Kasumi-1 (cell line): ENCODE results near the gene FZD1.

Source experiments
- DNase-seq, 2 experiments: peaks; one replicate each; lab custom pipeline; 2025; lab: John Stamatoyannopoulos, UW

FZD1 gene

DNA sequence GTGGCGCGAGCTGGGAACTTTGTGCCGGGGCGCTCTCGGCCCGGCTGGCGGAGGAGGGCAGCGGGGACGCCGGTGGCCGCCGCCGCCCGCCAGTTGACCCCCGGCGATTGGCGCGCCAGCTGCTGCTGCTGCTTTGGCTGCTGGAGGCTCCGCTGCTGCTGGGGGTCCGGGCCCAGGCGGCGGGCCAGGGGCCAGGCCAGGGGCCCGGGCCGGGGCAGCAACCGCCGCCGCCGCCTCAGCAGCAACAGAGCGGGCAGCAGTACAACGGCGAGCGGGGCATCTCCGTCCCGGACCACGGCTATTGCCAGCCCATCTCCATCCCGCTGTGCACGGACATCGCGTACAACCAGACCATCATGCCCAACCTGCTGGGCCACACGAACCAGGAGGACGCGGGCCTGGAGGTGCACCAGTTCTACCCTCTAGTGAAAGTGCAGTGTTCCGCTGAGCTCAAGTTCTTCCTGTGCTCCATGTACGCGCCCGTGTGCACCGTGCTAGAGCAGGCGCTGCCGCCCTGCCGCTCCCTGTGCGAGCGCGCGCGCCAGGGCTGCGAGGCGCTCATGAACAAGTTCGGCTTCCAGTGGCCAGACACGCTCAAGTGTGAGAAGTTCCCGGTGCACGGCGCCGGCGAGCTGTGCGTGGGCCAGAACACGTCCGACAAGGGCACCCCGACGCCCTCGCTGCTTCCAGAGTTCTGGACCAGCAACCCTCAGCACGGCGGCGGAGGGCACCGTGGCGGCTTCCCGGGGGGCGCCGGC lies 870 bp downstream of the FZD1 start:
- DNase-seq = peak; percentile 48 to 63

DNA sequence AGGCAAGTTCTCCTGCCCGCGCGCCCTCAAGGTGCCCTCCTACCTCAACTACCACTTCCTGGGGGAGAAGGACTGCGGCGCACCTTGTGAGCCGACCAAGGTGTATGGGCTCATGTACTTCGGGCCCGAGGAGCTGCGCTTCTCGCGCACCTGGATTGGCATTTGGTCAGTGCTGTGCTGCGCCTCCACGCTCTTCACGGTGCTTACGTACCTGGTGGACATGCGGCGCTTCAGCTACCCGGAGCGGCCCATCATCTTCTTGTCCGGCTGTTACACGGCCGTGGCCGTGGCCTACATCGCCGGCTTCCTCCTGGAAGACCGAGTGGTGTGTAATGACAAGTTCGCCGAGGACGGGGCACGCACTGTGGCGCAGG lies 1.4 kb downstream of the FZD1 start:
- DNase-seq = no peak

DNA sequence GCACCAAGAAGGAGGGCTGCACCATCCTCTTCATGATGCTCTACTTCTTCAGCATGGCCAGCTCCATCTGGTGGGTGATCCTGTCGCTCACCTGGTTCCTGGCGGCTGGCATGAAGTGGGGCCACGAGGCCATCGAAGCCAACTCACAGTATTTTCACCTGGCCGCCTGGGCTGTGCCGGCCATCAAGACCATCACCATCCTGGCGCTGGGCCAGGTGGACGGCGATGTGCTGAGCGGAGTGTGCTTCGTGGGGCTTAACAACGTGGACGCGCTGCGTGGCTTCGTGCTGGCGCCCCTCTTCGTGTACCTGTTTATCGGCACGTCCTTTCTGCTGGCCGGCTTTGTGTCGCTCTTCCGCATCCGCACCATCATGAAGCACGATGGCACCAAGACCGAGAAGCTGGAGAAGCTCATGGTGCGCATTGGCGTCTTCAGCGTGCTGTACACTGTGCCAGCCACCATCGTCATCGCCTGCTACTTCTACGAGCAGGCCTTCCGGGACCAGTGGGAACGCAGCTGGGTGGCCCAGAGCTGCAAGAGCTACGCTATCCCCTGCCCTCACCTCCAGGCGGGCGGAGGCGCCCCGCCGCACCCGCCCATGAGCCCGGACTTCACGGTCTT lies 1.9 kb downstream of the FZD1 start:
- no peak for DNase-seq

DNA sequence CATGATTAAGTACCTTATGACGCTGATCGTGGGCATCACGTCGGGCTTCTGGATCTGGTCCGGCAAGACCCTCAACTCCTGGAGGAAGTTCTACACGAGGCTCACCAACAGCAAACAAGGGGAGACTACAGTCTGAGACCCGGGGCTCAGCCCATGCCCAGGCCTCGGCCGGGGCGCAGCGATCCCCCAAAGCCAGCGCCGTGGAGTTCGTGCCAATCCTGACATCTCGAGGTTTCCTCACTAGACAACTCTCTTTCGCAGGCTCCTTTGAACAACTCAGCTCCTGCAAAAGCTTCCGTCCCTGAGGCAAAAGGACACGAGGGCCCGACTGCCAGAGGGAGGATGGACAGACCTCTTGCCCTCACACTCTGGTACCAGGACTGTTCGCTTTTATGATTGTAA lies 2.5 kb downstream of the FZD1 start:
- DNase-seq = no peak

DNA sequence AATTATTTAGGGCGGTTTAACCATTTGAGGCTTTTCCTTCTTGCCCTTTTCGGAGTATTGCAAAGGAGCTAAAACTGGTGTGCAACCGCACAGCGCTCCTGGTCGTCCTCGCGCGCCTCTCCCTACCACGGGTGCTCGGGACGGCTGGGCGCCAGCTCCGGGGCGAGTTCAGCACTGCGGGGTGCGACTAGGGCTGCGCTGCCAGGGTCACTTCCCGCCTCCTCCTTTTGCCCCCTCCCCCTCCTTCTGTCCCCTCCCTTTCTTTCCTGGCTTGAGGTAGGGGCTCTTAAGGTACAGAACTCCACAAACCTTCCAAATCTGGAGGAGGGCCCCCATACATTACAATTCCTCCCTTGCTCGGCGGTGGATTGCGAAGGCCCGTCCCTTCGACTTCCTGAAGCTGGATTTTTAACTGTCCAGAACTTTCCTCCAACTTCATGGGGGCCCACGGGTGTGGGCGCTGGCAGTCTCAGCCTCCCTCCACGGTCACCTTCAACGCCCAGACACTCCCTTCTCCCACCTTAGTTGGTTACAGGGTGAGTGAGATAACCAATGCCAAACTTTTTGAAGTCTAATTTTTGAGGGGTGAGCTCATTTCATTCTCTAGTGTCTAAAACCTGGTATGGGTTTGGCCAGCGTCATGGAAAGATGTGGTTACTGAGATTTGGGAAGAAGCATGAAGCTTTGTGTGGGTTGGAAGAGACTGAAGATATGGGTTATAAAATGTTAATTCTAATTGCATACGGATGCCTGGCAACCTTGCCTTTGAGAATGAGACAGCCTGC lies 3.1 kb downstream of the FZD1 start:
- DNase-seq = no peak

DNA sequence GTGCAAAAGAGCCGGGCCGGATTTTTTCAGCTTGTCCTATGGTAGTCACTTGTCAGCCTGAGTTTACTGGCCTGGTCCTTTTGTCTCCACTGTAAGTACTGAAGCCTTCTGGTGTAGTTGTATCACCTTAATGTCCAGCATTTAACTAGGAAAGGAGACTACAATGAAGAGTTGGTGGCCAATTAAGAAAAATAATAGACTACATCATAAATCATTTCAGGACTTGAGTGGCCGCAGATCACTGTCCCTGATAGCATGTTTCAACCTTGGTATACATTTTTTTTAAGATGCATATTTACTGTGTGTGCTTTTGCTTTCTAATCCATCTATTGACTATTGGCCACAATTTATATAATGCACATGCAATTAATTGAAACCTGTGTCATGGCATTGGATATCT lies 6.1 kb downstream of the FZD1 start:
- DNase-seq = no peak

DNA sequence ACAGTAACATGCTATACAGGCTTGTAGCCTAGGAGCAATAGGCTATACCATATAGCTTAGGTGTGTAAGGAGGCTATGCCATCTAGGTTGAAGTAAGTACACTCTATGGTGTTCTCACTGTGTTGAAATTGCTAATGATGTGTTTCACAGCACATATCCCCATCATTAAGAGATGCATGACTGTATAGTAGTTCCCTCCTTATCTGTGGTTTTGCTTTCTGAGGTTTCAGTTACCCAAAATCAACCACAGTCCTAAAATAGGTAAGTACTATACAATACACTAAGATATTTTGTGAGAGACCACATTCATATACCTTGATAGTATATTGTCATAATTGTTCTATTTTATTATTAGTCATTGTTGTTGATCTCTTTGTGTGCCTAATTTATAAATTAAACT lies 12.7 kb downstream of the FZD1 start:
- no peak for DNase-seq

DNA sequence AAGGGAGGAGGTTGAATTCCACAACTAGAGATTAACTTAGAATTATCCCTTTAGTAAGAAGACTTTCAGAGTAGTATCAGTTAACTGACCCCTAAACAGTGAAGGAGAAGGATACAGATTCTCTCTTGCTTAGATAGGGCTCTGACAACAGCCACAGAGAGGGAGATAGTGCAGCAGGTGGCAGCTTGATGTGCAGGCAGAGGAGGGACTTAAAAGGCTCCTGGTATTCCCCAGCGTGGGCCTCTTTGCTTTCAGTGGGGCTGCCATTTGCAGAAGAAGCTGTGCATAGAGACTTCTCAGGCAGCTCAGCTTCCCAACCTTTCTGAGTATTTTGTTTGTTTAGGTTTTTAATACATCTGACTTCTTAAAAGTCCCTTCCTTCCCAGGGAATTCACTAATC lies 16.0 kb downstream of the FZD1 start:
- DNase-seq = no peak

DNA sequence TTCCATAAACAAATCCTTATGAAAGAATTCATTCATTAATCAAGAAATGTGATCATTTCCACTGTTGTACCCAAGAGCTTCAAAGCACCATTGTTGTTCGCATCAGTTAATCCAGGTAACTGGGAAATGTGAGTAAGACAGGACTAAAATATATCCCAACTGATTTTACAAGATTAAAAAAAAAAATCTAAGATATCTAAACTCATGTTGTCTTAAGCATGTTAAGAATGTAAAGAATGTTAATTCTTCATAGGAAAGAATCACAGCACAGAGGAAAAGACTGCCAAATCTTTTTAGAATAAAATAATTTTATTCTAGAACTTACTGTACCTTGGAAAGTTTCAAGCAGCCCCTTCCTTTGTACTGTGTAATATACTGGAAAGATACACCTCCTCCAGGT lies 16.4 kb downstream of the FZD1 start:
- no peak for DNase-seq

DNA sequence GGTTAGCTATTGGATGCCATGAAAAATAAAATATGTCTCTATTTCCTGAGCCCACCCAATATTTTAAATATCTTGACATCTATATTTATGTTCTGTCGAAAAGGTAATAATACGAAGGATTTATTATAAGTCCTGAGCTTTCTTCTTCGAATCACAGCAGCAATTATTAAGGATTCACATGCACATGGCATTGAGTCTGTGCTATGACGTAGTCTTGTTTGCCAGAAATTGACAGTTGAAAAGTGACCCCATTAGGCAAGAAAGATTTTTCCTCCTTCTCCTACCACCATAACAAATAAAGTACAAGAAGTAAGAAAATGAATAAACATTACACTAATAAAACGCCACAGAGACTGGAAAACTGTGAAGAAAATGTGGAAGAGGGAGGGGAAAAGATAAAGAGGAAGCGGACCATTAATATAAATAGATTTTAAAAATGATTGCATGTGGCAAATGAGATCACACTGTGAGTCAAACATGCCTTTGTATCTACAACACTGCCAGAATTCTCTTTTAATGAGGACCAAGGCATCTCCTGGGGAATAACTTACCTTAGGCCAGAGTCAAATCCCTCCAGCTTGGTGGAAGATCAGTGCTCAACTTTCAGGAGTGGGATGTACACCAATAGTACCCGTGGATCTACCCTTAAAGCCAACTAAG lies 21.6 kb downstream of the FZD1 start:
- no peak for DNase-seq

DNA sequence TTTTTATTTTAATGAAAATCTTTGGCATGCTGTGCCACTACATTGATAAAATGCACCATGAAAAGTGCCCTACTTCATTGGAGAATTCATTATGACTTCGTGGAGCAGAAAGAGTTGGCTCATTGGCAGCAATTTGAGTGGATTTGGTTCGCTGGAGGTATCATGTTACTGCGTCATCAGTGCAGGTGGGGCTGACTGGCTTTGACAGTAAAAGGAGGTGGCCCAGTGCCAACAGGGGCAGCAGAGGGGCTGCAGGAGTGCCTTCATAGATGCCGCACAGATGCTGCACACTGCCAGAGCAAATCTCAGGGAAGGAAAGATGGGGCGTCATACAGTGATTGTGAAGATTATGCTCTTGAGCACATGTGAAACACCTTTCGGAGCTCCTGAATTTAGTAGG lies 22.2 kb downstream of the FZD1 start:
- no peak for DNase-seq

DNA sequence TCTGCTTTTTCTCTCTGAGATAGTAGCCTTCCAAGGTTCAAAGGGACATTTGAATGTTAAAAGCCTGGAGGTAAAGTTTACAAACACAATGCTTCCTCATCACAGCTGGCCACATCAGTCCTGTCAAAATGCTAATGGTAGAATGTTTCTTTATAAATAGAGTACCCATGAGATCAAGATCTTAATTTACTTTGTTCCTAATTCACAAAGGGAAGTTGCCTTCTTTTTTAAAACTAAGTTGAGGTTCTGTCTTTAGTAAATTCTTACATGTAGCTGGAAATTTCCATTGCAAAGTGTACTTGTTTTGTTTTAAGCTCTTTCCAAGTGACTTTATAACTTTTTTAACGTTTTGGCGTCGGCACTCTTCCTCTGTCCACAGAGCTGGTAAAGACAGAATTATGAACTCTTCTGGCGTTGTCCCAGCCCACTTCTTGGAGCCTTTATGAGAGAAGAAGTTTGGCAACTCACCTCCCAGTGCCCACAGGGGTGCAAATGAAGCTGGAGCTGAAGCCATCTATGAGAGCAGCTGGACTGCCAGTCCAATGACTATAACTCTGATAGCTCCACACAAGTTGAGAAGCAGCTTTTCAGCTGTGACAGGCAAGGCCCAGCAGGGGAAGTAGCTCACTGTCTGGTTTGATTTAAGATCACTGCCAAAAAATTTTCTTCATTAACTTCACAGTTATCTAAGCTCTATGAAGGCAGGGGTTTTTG lies 23.3 kb downstream of the FZD1 start:
- no peak for DNase-seq

DNA sequence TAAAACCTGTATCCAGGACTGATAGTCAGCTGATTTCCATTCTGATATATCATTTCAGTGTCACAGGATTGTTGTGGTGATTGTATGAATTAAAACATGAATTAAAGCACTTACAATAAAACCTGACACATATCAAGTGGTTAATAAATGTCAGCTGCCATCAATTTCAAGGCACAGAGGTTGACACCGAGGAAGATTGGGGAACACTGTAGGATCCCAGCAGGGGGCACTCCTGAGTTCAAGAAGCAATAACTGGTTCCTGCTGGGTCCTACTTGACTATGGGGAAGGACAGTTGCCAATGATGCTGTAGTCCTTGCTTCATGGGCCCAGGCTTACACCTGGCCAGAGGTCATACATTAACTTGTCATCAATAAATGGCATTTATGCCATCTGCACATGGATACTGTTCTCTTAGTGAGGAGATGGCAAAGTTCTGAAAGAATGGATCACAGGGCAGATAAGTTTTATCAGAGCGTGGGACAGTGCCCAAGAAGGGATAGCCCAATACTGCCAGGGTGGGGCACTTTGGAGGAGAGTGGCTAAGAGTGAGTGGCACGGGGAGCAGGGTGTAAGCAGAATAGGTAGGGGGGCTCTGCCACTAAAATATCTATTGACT lies 24.1 kb downstream of the FZD1 start:
- peak; percentile 56 to 69 for DNase-seq

DNA sequence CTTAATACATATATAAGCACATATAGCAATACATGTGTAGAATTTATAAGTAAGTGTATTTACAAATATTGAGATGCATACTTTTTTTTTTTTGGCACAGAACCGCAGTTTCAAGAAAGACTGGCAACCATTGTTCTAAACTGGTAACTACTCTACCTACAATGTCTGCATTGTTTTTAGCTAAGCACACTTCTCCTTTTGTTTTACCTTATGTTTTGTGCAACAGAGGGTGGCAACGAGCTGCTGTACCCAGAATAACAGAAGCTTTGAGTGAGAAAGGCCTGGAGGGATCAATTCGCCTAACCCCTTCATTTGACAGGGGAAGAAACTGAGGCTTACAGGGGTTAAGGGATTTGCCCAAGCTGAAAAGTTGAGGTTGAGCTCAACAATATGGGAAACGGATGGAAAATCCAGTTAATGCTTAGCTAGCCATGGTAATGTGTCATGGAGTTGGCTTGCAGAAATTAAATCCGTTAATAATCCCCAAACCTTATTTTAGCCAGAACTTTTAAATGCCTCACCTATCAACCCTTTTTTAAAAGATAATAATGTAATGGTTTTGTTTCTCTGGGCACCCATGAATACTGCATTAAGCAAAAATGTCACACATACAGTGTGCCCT lies 25.5 kb downstream of the FZD1 start:
- DNase-seq = no peak

DNA sequence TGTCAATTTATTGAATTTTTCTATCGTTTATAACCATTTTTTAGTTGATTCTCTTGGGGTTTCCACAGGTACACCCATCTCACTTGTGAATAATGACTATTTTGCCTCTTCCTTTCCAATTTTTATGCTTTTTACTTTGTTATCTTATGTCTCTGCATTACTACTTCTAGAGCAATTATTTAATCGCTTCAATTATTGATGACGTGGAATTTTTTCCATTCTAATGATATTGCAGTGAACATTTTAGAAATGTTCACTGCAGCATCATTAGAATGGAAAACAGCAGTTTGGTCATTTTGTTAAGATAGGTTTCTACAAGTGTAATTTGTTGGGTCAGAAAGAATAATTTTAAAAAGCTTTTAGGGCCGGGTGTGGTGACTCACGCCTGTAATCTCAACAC lies 27.1 kb downstream of the FZD1 start:
- DNase-seq = no peak

DNA sequence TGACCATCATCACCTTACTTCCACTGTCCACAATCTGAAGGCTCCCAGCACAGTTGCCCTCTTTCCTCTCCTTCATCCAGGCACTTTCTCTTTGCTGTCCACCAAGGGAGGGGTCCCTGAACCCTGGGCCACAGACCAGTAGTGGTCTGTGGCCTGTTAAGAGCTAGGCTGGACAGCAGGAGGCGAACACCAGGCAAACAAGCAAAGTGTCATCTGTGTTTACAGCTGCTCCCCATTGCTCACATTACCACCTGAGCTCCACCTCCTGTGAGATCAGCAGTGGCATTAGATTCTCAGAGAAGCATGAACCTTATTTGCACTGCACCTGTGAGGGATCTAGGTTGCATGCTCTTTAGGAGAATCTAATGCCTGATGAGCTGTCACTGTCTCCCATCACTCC lies 27.7 kb downstream of the FZD1 start:
- no peak for DNase-seq

DNA sequence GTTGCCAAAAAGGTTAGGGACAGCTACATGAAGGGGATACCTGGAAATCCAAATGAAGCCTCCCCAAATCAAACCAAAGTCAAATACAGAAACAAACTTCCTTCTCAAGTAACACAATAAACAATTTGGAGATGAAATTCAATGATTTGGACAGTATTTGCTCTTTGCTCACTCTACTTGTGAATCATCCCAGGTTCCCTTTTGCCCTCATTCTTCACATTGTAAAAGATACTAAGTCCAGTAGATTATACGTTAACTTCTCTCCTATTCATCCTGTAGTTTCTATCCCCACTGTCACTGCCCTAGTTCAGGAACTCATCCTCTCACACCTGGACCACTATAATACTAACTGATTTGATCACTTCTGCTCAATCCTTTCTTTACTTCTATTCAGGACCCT lies 28.3 kb downstream of the FZD1 start:
- no peak for DNase-seq

DNA sequence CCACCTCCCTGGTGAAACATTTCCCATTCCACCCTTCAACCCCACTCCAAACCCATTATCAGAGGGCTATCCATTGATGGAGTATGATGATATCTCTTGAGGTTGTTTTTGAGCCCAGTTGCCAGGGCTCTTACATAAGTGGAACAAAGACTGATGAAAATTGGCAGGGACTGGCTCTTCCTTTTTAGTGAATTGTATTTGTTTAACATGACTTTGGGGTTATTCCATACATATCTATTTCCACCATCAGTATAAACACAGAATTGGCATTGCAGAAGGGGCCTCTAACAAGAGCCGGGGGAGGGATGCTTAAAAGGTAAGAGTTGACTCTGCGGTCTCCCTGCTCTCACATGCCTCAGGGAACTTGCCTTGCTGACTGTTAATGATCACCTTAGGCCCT lies 28.9 kb downstream of the FZD1 start:
- no peak for DNase-seq

DNA sequence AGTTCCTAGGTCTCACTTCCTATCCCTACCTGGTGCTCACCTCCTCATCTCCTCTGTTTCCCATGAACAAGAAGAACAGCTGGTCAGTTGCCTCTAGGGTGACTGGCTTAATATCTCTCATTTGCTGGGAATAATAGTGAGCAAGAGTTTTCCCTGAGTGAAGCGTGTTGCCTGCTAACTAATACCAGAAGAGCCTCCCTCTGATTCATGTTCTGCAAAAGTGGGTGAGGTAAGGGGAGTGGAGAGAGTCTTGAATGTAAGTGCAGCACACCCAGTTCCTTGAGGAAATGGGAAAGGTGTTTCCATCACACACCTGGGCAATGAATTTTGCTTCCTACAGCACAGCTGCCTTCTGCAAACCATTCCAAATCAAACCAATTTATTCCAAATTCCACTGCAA lies 29.6 kb downstream of the FZD1 start:
- DNase-seq = no peak

DNA sequence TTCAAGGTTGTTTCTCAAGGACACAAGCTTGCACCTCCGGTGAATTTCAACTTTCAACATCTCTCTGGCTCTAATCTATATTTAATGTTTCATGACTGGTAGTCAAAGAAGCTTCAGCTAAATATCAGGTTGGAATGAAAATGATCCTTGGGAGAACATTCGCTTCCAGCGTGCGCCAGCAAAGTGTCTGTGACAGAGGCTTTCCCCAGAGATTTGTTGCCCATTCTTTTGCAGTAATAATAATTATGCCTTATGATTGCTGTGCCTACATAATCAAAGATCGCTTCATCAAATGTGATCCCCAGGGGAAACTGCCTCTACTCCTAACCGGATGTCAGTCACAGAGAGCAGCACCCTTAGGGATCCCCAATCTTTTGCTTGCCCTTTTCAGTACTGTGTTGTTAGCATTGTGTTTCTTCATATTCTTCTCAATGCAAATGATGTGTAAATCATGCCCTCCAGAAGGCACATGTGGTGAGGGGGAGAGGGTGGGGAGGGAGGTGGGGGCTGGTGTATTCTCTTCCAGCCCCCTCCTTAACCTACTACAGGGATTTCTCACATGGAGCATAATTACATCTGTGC lies 30.5 kb downstream of the FZD1 start:
- DNase-seq = no peak

DNA sequence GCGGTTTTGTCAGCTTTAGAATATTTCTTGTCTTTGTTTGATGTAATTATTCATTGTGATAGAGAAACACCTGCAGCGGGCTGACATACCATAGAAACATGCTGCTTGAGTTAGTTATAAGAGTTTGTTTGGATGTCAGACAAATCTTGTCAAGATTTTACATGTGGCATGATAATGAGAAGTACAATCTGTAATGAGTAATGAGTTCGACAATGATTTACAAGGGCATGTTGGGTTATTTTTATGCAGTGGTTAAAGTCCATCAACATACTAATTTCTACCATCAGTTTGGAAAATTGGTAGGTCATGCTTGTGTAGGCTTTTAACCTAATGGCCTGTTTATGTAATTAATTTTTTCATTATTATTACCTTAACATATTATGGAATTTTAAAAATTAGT lies 31.3 kb downstream of the FZD1 start:
- no peak for DNase-seq
